Progenitor cell of endocrine pancreas (in vitro differentiated cells): ENCODE measurements around the gene MAML3. TPM values are rescaled to one million over a fixed set of nuclear protein-coding genes. Genes with fewer than 3 reads are reported as not detected.

ENCODE experiments used
- DNase-seq: peaks from one replicate; pipeline ENCODE4 v3.0.0; 2021; ENCODE audit warnings: low spot score; ENCODE audit not compliant: unreplicated experiment
- H3K27ac Mint-ChIP-seq: 2 replicates; pipeline ENCODE4 v1.8.0; 2021; ENCODE audit warnings: mild to moderate bottlenecking, moderate library complexity, mixed read lengths
- H3K27me3 Mint-ChIP-seq: 2 replicates; pipeline ENCODE4 v1.8.0; 2021; ENCODE audit warnings: mixed read lengths
- H3K36me3 Mint-ChIP-seq: 2 replicates; pipeline ENCODE4 v1.8.0; 2022; ENCODE audit warnings: mixed read lengths; ENCODE audit not compliant: insufficient read depth
- H3K4me1 Mint-ChIP-seq: 2 replicates; pipeline ENCODE4 v1.8.0; 2021; ENCODE audit warnings: low read depth, mixed read lengths
- H3K4me3 Mint-ChIP-seq: 2 replicates; pipeline ENCODE4 v1.8.0; 2021; ENCODE audit warnings: low read depth, mild to moderate bottlenecking, moderate library complexity, mixed read lengths
- H3K9me3 Mint-ChIP-seq: 2 replicates; pipeline ENCODE4 v1.8.0; 2021; ENCODE audit warnings: low read depth, mixed read lengths
- CTCF ChIP-seq: fragments of 200-600 bp; sonication (generic); IDR thresholded peaks from one replicate; pipeline ENCODE4 v1.5.0; 2021; ENCODE audit warnings: antibody characterized with exemption, mild to moderate bottlenecking; ENCODE audit not compliant: unreplicated experiment
- total RNA-seq: library from RNA; stranded (reverse); gene quantifications from 2 replicates; pipeline ENCODE4 v1.2.1, GENCODE V29; 2021

MAML3 gene
- total RNA-seq, 1 donor from 2014 or later: 48.5 TPM

GRCh38 chr4:140115140-140115539 is 38.8 kb downstream of the MAML3 start:
- no peak overlapping the region for H3K4me3 Mint-ChIP-seq
- no peak for TF ChIP-seq CTCF
- no peaks in the 10 kb centered on the region for H3K9me3 Mint-ChIP-seq
- peaks cover 16% of the 10 kb centered on the region for H3K4me1 Mint-ChIP-seq
- no peak overlapping the region for H3K27ac Mint-ChIP-seq
- no peak for DNase-seq
- H3K36me3 Mint-ChIP-seq: peaks cover 1% of the 10 kb centered on the region
- H3K27me3 Mint-ChIP-seq: no peaks in the 10 kb centered on the region

GRCh38 chr4:140113653-140114052 is 40.3 kb downstream of the MAML3 start:
- no peaks in the 10 kb centered on the region for H3K27me3 Mint-ChIP-seq
- no peak for TF ChIP-seq CTCF
- DNase-seq: no peak
- H3K36me3 Mint-ChIP-seq: no peaks in the 10 kb centered on the region
- H3K9me3 Mint-ChIP-seq: no peaks in the 10 kb centered on the region
- H3K27ac Mint-ChIP-seq: peak overlapping the region; percentile 1
- H3K4me1 Mint-ChIP-seq: peaks cover 24% of the 10 kb centered on the region
- no peak overlapping the region for H3K4me3 Mint-ChIP-seq

- no peaks in the 10 kb centered on the region for H3K36me3 Mint-ChIP-seq
- H3K27me3 Mint-ChIP-seq: no peaks in the 10 kb centered on the region
- no peak for DNase-seq
- peaks cover 24% of the 10 kb centered on the region for H3K4me1 Mint-ChIP-seq
- no peak for TF ChIP-seq CTCF
- H3K9me3 Mint-ChIP-seq: no peaks in the 10 kb centered on the region
- no peak overlapping the region for H3K4me3 Mint-ChIP-seq
- no peak overlapping the region for H3K27ac Mint-ChIP-seq
Measured at GRCh38 chr4:140112576-140112975, 41.4 kb downstream of the MAML3 start.

GRCh38 chr4:140111256-140111655 is 42.7 kb downstream of the MAML3 start:
- no peaks in the 10 kb centered on the region for H3K9me3 Mint-ChIP-seq
- no peak for DNase-seq
- peaks cover 21% of the 10 kb centered on the region for H3K4me1 Mint-ChIP-seq
- no peak overlapping the region for H3K4me3 Mint-ChIP-seq
- H3K36me3 Mint-ChIP-seq: no peaks in the 10 kb centered on the region
- H3K27me3 Mint-ChIP-seq: no peaks in the 10 kb centered on the region
- no peak overlapping the region for H3K27ac Mint-ChIP-seq
- no peak for TF ChIP-seq CTCF

GRCh38 chr4:140110542-140111215 is 43.3 kb downstream of the MAML3 start:
- DNase-seq: no peak
- no peaks in the 10 kb centered on the region for H3K9me3 Mint-ChIP-seq
- H3K27me3 Mint-ChIP-seq: no peaks in the 10 kb centered on the region
- peaks cover 24% of the 10 kb centered on the region for H3K4me1 Mint-ChIP-seq
- H3K4me3 Mint-ChIP-seq: no peak overlapping the region
- no peak for TF ChIP-seq CTCF
- H3K27ac Mint-ChIP-seq: no peak overlapping the region
- no peaks in the 10 kb centered on the region for H3K36me3 Mint-ChIP-seq
